ENCODE results near the gene DYNC2LI1.

The DYNC2LI1 gene

DNA sequence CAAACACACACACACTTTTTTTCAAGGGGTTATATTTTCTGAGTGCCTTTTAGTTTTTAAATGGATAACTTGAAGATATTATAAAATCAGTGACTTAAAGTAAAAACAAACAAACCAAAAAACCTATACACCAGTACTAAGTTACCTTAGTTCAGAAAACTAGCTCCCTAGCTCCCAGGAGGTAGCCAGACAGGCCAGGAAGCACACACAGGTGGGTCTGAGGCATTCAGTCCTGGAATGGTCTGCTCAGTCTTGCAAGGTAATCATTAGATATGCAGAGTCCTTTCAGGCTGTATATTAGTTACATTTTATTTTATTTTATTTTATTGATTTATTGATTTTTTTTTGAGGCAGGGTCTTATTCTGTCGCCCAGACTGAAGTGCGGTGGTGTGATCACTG is 10.7 kb upstream of the DYNC2LI1 start:
- no peak for DNase-seq (ENCODE audit: low spot score)

DNA sequence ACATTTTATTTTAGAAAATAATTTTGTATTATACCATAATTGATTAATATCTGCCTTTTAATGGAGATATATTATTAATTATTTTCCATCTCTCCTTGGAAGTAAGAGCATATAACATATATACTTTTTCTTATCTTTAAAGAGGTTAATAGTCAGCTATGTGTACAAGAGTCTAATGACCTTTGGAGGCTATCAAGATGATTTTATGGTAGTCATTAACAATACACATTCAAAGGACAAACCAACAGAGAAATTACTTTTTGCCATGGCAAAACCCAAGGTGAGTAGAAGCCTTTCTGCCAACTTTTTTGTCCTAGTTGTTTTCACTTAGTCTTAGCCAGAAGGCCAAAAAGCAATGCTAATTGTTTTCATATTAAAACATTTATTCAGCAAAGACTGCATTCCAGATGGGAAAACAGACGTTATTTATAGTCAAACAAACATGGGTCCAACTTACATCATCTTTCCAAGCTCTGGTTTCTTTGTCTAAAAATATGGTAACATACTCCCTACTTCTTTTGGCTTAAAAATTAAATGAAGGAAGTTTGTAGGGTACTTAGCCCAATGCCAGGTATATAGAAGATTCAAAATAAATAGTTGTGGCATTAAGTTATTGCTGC is 9.6 kb upstream of the DYNC2LI1 start:
- DNase-seq (ENCODE audit: low spot score) = no peak

DNA sequence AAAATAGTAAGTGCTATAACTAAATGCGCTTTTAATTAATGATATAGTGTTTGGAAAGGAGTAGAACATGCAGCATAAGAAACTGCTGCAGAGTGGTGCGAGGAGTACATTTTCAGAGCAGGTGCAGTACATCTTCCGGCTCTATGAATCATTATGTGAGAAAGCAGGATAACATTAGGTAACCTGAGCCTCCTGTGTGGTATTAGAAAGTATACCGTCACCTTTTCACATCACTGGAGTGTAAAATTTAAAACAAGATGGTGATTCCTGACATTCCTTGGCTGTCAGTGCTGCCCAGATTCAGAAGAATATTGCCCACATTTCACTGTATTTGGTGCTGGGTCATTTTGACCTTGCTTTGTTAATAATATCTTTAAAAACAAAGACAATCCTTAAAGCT is 7.8 kb upstream of the DYNC2LI1 start:
- no peak for DNase-seq (ENCODE audit: low spot score)

DNA sequence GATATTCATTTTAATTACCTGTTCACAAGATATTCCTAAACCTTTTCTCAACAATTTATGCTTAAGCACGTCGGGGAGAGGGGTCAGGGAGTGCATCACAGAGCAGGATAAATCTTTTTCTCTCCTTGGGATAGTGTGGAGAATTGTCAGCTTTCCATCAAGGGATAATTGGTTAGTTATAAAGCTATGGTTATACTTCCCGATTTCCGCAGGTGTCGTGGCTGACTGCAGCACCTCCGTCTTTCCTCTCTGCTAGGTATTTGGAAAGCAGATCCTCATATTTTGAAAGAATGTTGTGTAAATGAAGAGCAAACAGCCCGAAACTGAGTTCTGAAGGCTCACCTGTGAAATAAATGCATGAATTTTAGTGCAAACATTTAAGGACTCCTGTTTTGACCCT is 778 bp downstream of the DYNC2LI1 start:
- DNase-seq (ENCODE audit: low spot score) = no peak

DNA sequence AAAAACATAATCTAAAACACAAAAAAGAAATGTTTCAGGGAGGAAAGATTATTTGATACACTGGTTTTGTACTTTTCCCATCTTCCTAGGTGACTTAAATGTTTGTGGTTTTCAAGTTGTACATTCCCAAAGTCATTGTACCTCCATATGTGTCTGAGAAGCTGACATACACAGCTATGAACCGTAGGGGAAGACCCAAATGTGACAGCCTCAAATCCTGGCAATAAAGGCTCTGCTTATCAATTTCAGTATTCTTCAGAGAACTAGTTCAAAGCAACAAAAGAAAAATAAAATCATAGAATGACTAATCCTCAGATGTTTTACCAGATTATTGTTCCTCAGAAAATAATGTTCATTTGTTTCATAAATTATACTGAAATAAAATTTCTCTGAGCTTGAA is 2.5 kb downstream of the DYNC2LI1 start:
- DNase-seq (ENCODE audit: low spot score) = no peak

DNA sequence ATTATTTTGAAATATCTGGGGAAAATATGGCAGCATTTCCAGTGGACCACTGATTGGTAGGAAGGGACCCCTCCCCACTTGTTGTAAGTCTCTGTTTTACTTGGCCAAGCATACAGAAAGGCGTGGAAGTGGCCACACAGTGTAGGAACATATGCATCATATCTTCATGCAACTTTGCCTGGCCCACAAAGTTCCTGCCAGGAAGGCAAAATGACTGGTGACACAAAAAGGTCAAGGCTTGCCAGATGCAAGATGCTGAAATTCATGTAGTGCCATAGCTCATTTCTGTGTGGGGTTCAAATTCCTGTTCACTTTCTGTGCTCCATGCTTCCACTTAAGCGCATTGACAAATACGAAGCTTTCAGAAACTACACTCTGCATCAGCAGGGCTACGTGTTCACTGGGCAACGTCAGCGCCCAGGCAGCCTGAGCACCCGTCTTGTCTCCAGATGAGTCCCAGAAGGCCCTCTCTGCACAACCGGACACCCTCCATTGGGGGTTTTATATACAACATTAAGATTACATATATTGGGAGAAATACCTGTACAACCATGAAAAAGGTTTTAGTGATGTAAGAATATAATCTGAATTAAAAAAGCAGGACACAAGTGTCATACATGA is 3.6 kb downstream of the DYNC2LI1 start:
- no peak for DNase-seq (ENCODE audit: low spot score)

DNA sequence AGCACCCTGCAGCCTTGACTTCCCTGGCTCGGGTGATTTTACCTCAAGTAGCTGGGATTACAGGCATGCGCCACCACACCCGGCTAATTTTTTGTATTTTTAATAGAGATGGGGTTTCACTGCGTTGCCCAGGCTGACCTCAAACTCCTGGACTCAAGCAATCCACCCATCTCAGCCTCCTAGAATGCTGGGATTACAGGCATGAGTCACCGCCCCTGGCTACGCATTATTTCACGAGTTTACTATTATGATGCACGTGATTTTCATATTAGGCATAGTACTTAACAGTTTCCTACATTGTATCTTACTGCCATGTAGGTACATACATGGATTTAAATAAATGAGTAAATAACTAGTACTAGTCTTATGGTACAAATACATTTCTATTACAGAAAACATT is 4.4 kb downstream of the DYNC2LI1 start:
- no peak for DNase-seq (ENCODE audit: low spot score)

DNA sequence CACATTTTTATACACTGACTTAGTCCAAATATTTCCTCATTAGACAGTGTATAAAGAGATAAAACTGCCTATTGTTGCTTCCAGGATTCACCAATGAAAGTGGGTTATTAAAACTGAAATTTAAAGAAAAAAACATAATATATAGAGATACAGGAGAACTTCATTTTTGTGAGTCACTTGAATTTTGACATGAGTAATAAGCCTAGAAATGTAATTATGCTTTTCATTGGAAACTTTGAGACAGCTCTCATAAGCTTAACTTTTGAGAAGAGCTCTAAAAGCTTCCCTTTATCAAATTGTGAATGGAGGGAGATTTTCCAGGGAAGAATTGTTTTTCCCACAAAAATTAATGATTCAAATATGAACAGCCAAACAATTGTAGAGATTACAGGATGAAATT is 14.1 kb downstream of the DYNC2LI1 start:
- no peak for DNase-seq (ENCODE audit: low spot score)

DNA sequence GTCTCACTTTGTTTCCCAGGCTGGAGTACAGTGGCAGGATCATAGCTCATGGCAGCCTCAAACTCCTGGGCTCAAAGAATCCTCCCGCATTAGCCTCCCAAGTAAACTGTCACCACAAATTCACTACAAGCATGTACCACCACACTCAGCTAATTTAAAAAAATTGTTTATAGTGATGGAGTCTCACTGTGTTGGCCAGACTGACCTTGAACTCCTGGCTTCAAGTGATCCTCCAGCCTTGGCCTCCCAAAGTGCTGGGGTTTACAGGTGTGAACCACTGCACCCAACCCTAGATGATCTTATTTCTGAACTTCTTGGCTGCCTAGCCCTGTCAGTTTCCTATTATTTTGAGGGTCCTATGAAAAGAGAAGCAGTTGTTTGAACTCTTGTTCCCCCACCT is 14.8 kb downstream of the DYNC2LI1 start:
- no peak for DNase-seq (ENCODE audit: low spot score)

DNA sequence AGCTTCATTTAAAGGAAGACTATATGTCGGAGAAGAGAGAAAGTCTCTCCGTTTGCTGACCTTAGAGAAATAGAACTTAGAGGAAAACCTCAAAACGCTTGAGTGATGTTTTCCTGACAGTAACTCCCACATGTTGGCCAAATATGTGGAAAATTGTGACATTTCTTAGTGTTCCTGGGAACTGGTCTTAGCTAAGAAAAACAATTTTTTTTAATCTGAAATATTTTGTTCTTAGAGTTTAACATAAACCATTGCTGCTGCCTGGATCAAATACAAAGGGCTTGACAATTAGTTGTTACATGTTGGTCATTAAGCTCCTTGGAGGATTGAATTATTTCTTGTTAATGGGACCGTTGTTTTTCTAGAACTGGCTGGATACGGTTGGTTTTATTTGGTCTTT is 16.3 kb downstream of the DYNC2LI1 start:
- no peak for DNase-seq (ENCODE audit: low spot score)

DNA sequence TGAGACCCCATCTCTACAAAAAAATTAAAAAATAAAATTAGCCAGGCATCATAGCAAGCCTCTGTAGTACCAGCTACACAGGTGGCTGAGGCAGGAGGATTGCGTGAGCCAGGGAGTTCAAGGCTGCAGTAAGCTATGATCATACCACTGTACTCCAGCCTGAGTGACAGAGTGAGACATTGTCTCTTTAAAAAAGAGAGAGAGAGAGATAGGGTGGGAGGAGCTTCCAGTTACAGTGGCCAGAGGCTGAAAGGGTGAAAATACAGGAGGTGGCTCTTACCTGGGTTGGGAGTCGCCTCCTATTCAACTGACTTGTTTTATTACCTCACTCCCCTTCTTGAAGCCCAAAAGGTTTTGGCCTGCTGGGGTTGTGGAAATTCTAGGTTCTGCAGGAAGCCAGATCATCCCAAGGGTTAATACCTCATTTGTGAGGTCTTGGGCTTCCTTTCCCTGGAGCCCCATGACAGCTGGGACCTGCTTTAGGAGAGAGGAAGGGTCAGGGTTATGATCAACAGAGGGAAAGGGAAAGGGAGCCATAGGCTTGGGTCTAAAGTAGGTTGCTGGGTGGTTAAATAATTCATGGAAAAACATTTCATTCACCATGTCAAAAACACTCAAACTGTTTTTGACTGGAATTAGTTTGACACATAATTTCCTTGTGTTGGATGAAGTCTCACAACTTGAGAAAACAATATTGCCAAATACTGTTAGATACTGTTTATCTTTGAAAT is 17.4 kb downstream of the DYNC2LI1 start:
- DNase-seq (ENCODE audit: low spot score) = no peak

DNA sequence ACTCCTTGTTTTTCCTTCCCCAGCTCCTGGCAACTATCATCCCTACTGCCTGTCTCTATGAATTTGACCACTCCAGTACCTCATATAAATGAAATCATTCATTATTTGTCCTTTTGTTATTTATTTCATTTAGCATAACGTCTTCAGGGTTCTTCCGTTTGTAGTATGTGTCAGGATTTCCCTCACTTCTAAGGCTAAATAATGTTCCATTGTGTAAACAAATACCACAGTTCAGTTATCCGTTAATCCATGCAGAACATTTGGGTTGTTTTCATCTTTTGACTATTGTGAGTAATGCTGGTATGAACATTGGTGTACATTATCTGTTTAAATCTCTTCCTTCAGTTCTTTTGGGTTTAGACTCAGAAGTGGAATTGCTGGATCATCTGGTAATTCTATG is 18.8 kb downstream of the DYNC2LI1 start:
- no peak for DNase-seq (ENCODE audit: low spot score)

DNA sequence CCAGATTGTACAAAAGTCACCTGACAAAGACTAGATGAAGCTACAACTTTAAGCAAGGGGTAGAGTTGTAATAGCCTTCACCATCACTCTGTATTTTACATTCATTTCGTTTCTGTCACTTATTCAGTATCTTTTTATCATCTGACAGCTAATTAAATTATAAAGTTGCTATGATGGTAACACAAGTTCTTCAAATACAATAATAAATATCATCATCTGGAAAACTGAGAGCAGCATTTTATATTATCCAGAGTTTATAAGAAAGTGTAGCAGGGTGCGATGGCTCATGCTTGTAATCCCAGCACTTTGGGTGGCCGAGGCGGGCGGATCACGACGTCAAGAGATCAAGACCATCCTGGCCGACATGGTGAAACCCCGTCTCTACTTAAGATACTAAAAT is 21.1 kb downstream of the DYNC2LI1 start:
- DNase-seq (ENCODE audit: low spot score) = no peak

DNA sequence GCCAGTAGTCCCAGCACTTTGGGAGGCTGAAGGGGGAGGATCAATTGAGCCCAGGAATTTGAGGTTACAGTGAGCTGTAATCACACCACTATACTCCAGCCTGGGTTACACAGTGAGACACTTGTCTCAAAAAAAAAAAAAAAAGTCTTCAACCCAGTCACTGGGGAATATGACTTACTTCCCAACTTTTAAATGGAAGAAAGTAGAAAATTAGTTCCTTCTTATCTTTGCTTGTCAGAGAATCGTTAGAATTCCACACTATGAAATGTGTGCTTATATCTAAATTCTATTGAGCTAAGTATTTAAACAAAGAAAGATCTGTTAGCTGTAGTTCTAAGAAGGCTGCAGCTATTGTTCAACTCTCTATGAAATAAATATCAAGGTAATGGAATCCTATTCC is 22.4 kb downstream of the DYNC2LI1 start:
- no peak for DNase-seq (ENCODE audit: low spot score)

DNA sequence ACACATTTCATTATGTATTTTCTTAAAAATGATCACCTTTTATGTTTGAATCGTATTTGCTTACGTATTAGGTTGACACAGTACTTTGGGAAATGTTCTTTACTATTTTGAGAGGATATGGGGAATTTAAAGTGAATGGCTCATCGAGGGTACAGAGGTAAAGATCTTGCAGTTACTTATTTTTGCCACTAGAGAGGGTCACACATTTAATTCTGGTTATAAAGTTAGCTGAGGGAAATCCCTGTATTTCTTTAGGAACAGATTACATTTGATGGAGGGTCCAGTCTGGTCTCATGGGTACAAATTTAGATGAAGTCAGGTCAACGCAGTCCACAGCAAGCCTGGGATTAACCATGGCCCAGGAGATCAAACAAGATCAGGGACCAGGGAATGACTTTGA is 24.5 kb downstream of the DYNC2LI1 start:
- no peak for DNase-seq (ENCODE audit: low spot score)

DNA sequence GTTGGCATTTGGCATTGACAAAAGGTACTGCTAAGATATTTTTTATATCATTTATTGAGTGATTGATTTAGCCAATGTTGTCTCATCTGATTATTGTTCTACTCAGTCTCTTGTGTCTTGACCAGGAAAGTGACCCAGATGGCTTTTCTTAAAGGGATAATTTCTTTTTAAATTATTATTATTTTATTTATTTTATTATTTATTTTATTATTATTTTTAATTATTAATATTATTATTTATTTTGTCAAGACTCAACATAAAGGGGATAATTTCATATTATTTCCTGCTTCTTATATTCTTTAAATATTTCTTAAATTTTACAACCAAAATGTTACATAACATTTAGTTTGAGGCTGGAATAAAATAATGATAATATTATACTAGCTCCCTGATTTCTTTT is 27.1 kb downstream of the DYNC2LI1 start:
- DNase-seq (ENCODE audit: low spot score) = no peak

DNA sequence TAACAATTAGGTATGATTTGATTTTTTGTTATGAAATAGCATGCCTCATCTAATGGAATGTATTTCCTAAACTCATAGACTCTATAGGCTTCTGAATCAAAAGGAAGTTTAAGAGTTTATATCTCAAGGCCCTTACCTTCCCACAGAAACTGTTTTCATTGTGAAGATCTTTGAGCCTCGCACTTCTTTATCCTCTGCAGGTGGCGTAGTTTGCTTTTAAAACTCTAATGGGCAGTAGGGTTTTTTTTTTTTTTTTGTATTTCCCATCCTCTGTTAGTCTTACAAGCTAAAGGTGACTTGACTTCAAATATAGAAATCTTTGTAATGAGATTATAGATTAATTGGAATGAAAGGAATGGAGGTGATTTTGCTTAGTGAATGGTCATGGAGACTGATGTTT is 28.3 kb downstream of the DYNC2LI1 start:
- DNase-seq (ENCODE audit: low spot score) = no peak

DNA sequence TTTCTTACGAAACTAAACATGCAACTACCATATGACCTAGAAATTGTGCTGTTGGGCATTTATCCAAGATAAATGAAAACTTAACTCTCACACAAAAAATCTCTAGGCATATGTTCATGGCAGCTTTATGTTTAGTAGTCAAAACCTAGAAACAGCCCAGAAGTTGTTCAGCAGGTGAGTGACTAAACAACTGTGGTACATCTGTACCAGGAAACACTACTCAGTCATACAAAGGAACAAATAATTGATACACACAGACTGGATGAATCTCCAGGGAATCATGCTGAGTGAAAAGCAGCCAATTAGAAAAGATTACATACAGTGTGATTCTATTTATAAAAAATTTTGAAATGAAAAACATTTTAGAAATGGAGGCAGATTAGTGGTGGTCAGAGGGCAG is 29.3 kb downstream of the DYNC2LI1 start:
- DNase-seq (ENCODE audit: low spot score) = no peak

DNA sequence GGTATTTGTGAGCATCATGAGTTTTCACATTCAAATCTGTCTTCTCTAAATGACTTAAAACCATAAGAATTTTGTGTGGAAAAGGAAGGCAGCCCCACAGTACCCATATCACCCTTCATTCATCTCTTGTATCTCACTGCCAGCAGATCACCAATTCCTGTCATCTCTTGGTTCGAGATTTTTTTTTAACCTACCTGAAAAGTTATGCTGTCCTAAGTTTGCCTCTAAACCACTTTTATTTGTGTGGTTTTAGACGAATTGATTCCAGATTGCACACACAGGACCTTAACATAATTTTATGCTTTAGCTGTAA is 32.8 kb downstream of the DYNC2LI1 start:
- no peak for DNase-seq (ENCODE audit: low spot score)

DNA sequence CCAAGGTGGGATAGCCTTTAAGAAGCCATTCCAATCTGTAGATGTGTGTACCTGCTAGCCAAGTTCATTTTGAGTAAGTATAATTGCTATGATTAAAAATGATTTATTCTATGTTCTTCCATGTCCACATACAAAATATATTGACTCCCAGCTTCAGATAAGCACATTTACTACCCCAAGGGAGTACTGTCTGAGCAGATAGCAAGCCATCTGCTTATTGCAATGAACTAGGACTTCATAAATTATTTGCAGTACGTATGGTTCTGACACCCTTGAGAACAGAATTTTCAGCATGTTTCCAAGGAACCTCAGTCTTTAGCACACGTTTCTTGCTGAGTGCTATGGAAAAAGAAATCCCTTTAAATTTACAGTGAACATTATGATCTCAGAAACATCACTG is 36.6 kb downstream of the DYNC2LI1 start:
- DNase-seq (ENCODE audit: low spot score) = no peak

DNA sequence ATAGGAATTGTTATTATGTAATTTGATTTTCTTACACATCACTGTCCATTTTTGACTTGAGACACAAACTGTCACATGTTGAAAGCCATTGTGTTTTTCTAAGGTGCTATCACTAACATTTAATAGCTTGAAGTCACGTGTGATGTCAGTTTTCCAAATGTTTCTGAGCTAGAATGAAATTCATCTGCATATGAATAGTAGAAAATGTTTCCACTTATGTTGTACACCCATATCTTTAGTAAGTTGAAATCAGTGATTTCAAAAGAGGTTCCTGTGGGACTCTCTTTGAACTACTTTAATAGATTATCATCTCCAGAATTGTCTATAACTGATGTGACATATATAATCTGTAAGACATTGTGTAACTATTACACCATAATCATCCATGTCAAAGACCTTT is 37.0 kb downstream of the DYNC2LI1 start:
- no peak for DNase-seq (ENCODE audit: low spot score)

DNA sequence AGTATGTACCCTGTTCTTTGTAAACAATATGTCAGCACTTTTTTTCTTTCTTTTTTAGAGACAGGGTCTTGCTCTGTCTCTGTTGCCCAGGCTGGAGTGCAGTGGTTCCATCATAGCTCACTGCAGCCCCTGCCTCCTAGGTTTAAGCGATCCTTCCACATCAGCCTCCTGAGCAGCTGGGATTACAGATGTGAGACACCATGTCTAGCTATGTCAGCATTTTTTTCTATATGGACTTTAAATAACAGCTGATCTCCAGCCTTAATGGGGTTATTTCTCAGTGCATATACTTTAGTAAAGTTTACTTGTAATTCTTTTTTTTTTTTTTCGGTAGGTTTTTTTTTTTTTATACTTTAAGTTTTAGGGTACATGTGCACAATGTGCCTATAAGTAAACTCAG is 38.2 kb downstream of the DYNC2LI1 start:
- no peak for DNase-seq (ENCODE audit: low spot score)

DNA sequence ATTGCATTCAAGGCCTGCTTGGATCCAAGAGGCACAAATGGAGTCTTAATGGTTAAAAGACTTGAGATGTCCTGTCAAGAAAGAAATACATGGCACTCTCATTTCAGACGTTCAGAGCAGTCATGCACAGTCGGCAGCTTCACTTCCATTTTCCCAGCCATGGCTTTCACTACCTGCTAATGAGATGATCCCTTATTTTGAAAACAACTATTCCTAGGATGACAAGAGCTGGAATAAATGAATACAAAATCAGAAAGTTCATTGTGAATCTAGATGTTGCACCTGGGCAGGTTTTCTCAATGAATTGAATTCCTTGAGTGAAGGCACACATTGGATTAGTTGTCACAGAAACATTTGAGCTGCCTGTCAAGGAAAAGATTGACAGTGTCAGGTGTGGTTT is 39.1 kb downstream of the DYNC2LI1 start:
- DNase-seq (ENCODE audit: low spot score) = no peak

DNA sequence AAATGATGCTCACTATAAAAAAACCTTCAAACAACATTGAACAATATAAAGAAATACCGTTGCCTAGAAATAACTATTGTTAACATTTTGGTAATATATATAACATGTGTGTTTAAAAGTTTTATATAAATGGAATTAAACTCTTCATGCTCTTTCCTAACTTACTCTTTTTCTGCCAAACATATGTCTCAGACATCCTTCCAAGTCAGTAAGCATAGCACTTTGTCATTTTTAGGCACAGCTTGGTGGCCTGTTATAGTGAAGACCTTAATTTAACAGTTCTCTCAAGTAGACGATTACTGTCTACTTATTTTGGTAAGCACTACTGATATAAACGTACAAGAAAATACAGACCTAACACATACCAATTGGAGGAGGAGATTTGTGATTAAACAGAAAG is 40.9 kb downstream of the DYNC2LI1 start:
- no peak for DNase-seq (ENCODE audit: low spot score)
